ENCODE measurements around the gene MAPK1. TPM values are rescaled to one million over a fixed set of nuclear protein-coding genes. Genes with fewer than 3 reads are reported as not detected.
"Not testable (repeated sequence)": the region's sequence is repeated elsewhere in the genome, so short reads cannot be mapped to it uniquely, and the experiment has no call there.

The MAPK1 gene
- total RNA-seq, 1 donor from 2014 or later, result 38.6 TPM

- no peaks in the 10 kb centered on the region for H3K9me3 ChIP-seq (ENCODE audit: control insufficient read depth in 3 of 3, low read length in 3 of 3)
- H3K36me3 ChIP-seq (ENCODE audit: control insufficient read depth in 3 of 3, insufficient read depth in 3 of 3, low read length in 3 of 3), result peaks cover 16 to 26% (median 18%) of the 10 kb centered on the region in 3 donors
- no peak overlapping the region for H3K9ac ChIP-seq (ENCODE audit: low read depth in 1 of 3, low read length in 3 of 3)
- peaks cover 0 to 4% (median 2%) of the 10 kb centered on the region in 3 donors for H3K4me1 ChIP-seq (ENCODE audit: control insufficient read depth in 3 of 3, insufficient read depth in 3 of 3, low read length in 3 of 3)
- no peak overlapping the region for H3K27ac ChIP-seq (ENCODE audit: low read depth, low read length)
- no peak overlapping the region for H3K4me3 ChIP-seq (ENCODE audit: low read length in 3 of 3)
- H3K27me3 ChIP-seq (ENCODE audit: control insufficient read depth in 3 of 3, insufficient read depth in 3 of 3, low read length in 3 of 3), result no peaks in the 10 kb centered on the region
These were observed 59.6 kb downstream of the MAPK1 start for GRCh38 chr22:21807544-21808529.

GRCh38 chr22:21805325-21805724 lies 62.1 kb downstream of the MAPK1 start:
- H3K27ac ChIP-seq (ENCODE audit: low read depth, low read length); H3K27me3 ChIP-seq (ENCODE audit: control insufficient read depth in 3 of 3, insufficient read depth in 3 of 3, low read length in 3 of 3); H3K9ac ChIP-seq (ENCODE audit: low read depth in 1 of 3, low read length in 3 of 3); H3K4me1 ChIP-seq (ENCODE audit: control insufficient read depth in 3 of 3, insufficient read depth in 3 of 3, low read length in 3 of 3); H3K4me3 ChIP-seq (ENCODE audit: low read length in 3 of 3); H3K9me3 ChIP-seq (ENCODE audit: control insufficient read depth in 3 of 3, low read length in 3 of 3): not testable (repeated sequence)
- peaks cover 27 to 40% (median 28%) of the 10 kb centered on the region in 3 donors for H3K36me3 ChIP-seq (ENCODE audit: control insufficient read depth in 3 of 3, insufficient read depth in 3 of 3, low read length in 3 of 3)

- peaks cover 28 to 45% (median 30%) of the 10 kb centered on the region in 3 donors for H3K36me3 ChIP-seq (ENCODE audit: control insufficient read depth in 3 of 3, insufficient read depth in 3 of 3, low read length in 3 of 3)
These were observed 63.6 kb downstream of the MAPK1 start for GRCh38 chr22:21803811-21804249.

GRCh38 chr22:21802673-21803072 lies 64.8 kb downstream of the MAPK1 start:
- no peak overlapping the region for H3K4me3 ChIP-seq (ENCODE audit: low read length in 3 of 3)
- H3K36me3 ChIP-seq (ENCODE audit: control insufficient read depth in 3 of 3, insufficient read depth in 3 of 3, low read length in 3 of 3), result peaks cover 32 to 53% (median 40%) of the 10 kb centered on the region in 3 donors
- no peak overlapping the region for H3K27ac ChIP-seq (ENCODE audit: low read depth, low read length)
- H3K27me3 ChIP-seq (ENCODE audit: control insufficient read depth in 3 of 3, insufficient read depth in 3 of 3, low read length in 3 of 3), result no peaks in the 10 kb centered on the region
- no peak overlapping the region for H3K9ac ChIP-seq (ENCODE audit: low read depth in 1 of 3, low read length in 3 of 3)
- no peaks in the 10 kb centered on the region for H3K9me3 ChIP-seq (ENCODE audit: control insufficient read depth in 3 of 3, low read length in 3 of 3)
- H3K4me1 ChIP-seq (ENCODE audit: control insufficient read depth in 3 of 3, insufficient read depth in 3 of 3, low read length in 3 of 3), result peaks cover 3 to 5% (median 4%) of the 10 kb centered on the region in 3 donors

More at GRCh38 chr22:21803811-21804249, 63.6 kb downstream of the MAPK1 start:
- peaks cover 0 to 4% (median 0%) of the 10 kb centered on the region in 3 donors for H3K4me1 ChIP-seq (ENCODE audit: control insufficient read depth in 3 of 3, insufficient read depth in 3 of 3, low read length in 3 of 3)
- H3K9ac ChIP-seq (ENCODE audit: low read depth in 1 of 3, low read length in 3 of 3), result no peak overlapping the region
- H3K9me3 ChIP-seq (ENCODE audit: control insufficient read depth in 3 of 3, low read length in 3 of 3), result no peaks in the 10 kb centered on the region
- H3K27me3 ChIP-seq (ENCODE audit: control insufficient read depth in 3 of 3, insufficient read depth in 3 of 3, low read length in 3 of 3), result no peaks in the 10 kb centered on the region
- no peak overlapping the region for H3K27ac ChIP-seq (ENCODE audit: low read depth, low read length)
- no peak overlapping the region for H3K4me3 ChIP-seq (ENCODE audit: low read length in 3 of 3)

GRCh38 chr22:21802056-21802455 lies 65.4 kb downstream of the MAPK1 start:
- Histone ChIP-seq H3K27ac (ENCODE audit: low read depth, low read length) (no peak overlapping the region), H3K4me3 (ENCODE audit: low read length in 3 of 3) (no peak overlapping the region), H3K9ac (ENCODE audit: low read depth in 1 of 3, low read length in 3 of 3) (no peak overlapping the region), H3K9me3 (ENCODE audit: control insufficient read depth in 3 of 3, low read length in 3 of 3) (no peaks in the 10 kb centered on the region), H3K36me3 (ENCODE audit: control insufficient read depth in 3 of 3, insufficient read depth in 3 of 3, low read length in 3 of 3) (peaks cover 32 to 47% (median 41%) of the 10 kb centered on the region in 3 donors), H3K27me3 (ENCODE audit: control insufficient read depth in 3 of 3, insufficient read depth in 3 of 3, low read length in 3 of 3) (no peaks in the 10 kb centered on the region), H3K4me1 (ENCODE audit: control insufficient read depth in 3 of 3, insufficient read depth in 3 of 3, low read length in 3 of 3) (peaks cover 9 to 10% (median 10%) of the 10 kb centered on the region in 3 donors)

- Histone ChIP-seq H3K36me3 (ENCODE audit: control insufficient read depth in 3 of 3, insufficient read depth in 3 of 3, low read length in 3 of 3) (peaks cover 30 to 45% (median 41%) of the 10 kb centered on the region in 3 donors), H3K4me1 (ENCODE audit: control insufficient read depth in 3 of 3, insufficient read depth in 3 of 3, low read length in 3 of 3) (peaks cover 13 to 16% (median 13%) of the 10 kb centered on the region in 3 donors)
- H3K9ac ChIP-seq (ENCODE audit: low read depth in 1 of 3, low read length in 3 of 3); H3K9me3 ChIP-seq (ENCODE audit: control insufficient read depth in 3 of 3, low read length in 3 of 3); H3K27me3 ChIP-seq (ENCODE audit: control insufficient read depth in 3 of 3, insufficient read depth in 3 of 3, low read length in 3 of 3); H3K4me3 ChIP-seq (ENCODE audit: low read length in 3 of 3); H3K27ac ChIP-seq (ENCODE audit: low read depth, low read length): not testable (repeated sequence)
These were observed 66.2 kb downstream of the MAPK1 start for GRCh38 chr22:21801304-21801644.

GRCh38 chr22:21800552-21801303 lies 66.7 kb downstream of the MAPK1 start:
- Histone ChIP-seq H3K27ac (ENCODE audit: low read depth, low read length) (no peak overlapping the region), H3K27me3 (ENCODE audit: control insufficient read depth in 3 of 3, insufficient read depth in 3 of 3, low read length in 3 of 3) (no peaks in the 10 kb centered on the region), H3K36me3 (ENCODE audit: control insufficient read depth in 3 of 3, insufficient read depth in 3 of 3, low read length in 3 of 3) (peaks cover 25 to 40% (median 39%) of the 10 kb centered on the region in 3 donors), H3K9ac (ENCODE audit: low read depth in 1 of 3, low read length in 3 of 3) (no peak overlapping the region), H3K4me3 (ENCODE audit: low read length in 3 of 3) (no peak overlapping the region), H3K9me3 (ENCODE audit: control insufficient read depth in 3 of 3, low read length in 3 of 3) (no peaks in the 10 kb centered on the region), H3K4me1 (ENCODE audit: control insufficient read depth in 3 of 3, insufficient read depth in 3 of 3, low read length in 3 of 3) (peaks cover 13 to 20% (median 14%) of the 10 kb centered on the region in 3 donors)

GRCh38 chr22:21797444-21798221 lies 69.8 kb downstream of the MAPK1 start:
- H3K4me1 ChIP-seq (ENCODE audit: control insufficient read depth in 3 of 3, insufficient read depth in 3 of 3, low read length in 3 of 3), result peaks cover 13 to 20% (median 14%) of the 10 kb centered on the region in 3 donors
- no peaks in the 10 kb centered on the region for H3K27me3 ChIP-seq (ENCODE audit: control insufficient read depth in 3 of 3, insufficient read depth in 3 of 3, low read length in 3 of 3)
- no peaks in the 10 kb centered on the region for H3K9me3 ChIP-seq (ENCODE audit: control insufficient read depth in 3 of 3, low read length in 3 of 3)
- peak overlapping the region in 2 of 3 donors; percentile 10 to 58 for H3K9ac ChIP-seq (ENCODE audit: low read depth in 1 of 3, low read length in 3 of 3)
- peaks cover 16 to 26% (median 25%) of the 10 kb centered on the region in 3 donors for H3K36me3 ChIP-seq (ENCODE audit: control insufficient read depth in 3 of 3, insufficient read depth in 3 of 3, low read length in 3 of 3)
- H3K4me3 ChIP-seq (ENCODE audit: low read length in 3 of 3), result no peak overlapping the region
- H3K27ac ChIP-seq (ENCODE audit: low read depth, low read length), result peak overlapping the region; percentile 59

GRCh38 chr22:21796863-21797262 lies 70.6 kb downstream of the MAPK1 start:
- Histone ChIP-seq H3K4me3 (ENCODE audit: low read length in 3 of 3) (peak overlapping the region in 1 of 3 donors; percentile 9), H3K9ac (ENCODE audit: low read depth in 1 of 3, low read length in 3 of 3) (peak overlapping the region in 1 of 3 donors; percentile 21), H3K27ac (ENCODE audit: low read depth, low read length) (peak overlapping the region; percentile 39), H3K36me3 (ENCODE audit: control insufficient read depth in 3 of 3, insufficient read depth in 3 of 3, low read length in 3 of 3) (peaks cover 11 to 25% (median 19%) of the 10 kb centered on the region in 3 donors), H3K27me3 (ENCODE audit: control insufficient read depth in 3 of 3, insufficient read depth in 3 of 3, low read length in 3 of 3) (no peaks in the 10 kb centered on the region), H3K9me3 (ENCODE audit: control insufficient read depth in 3 of 3, low read length in 3 of 3) (no peaks in the 10 kb centered on the region), H3K4me1 (ENCODE audit: control insufficient read depth in 3 of 3, insufficient read depth in 3 of 3, low read length in 3 of 3) (peaks cover 16 to 20% (median 17%) of the 10 kb centered on the region in 3 donors)
